GM12878 (cell line): Measurements from ENCODE around the gene HLA-DMA. TPM values are rescaled to one million over a fixed set of nuclear protein-coding genes. Genes with fewer than 3 reads are reported as not detected.

Experiments
- ATAC-seq: fragments of 200-7000 bp; cut with Tn5 transposase; 3 replicates; pipeline ENCODE4 v1.9.1; 2020; ENCODE audit warnings: mild to moderate bottlenecking, moderate library complexity
- BruUV-seq: library from RNA; stranded (reverse); fragments of 400-500 nt; replicated peaks from 2 replicates; lab custom pipeline; 2021; lab: Mats Ljungman, UMichigan
- CTCF ChIA-PET: fragments of 300-600 bp; sonication (Branson Sonifier 250); formaldehyde crosslinking; extraction: SDS; loops from one replicate; lab custom pipeline; 2021; ENCODE audit warnings: inconsistent platforms; lab: Yijun Ruan, JAX
- POLR2A ChIA-PET: fragments of 350-600 bp; formaldehyde crosslinking; extraction: SDS; loops from one replicate; lab custom pipeline; 2021; ENCODE audit warnings: inconsistent platforms; lab: Charles Lee
- RAD21 ChIA-PET: fragments of 300-600 bp; sonication (Branson Sonifier 250); formaldehyde crosslinking; loops from one replicate; lab custom pipeline; 2023; ENCODE audit warnings: antibody characterized with exemption; ENCODE audit not compliant: unreplicated experiment; lab: Charles Lee
- SMC1A ChIA-PET: fragments of 300-600 bp; sonication (Branson Sonifier 250); formaldehyde crosslinking; loops from one replicate; lab custom pipeline; 2023; ENCODE audit not compliant: unreplicated experiment, uncharacterized antibody; lab: Charles Lee
- DNase-seq: peaks from one replicate; pipeline ENCODE4 v3.0.0-alpha.2; 2011; ENCODE audit warnings: low read depth, low spot score
- FAIRE-seq: peaks from 3 replicates; lab custom pipeline; 2011; peaks lifted over from hg19 to GRCh38; lab: Jason Lieb, UNC
- H2AFZ ChIP-seq: 2 replicates; pipeline ENCODE4 v1.6.0; 2011; ENCODE audit warnings: low read depth, low read length, control low read depth; ENCODE audit not compliant: control insufficient read depth
- H3K27ac ChIP-seq: 2 replicates; pipeline ENCODE4 v1.5.1; 2011; ENCODE audit warnings: control low read depth; ENCODE audit not compliant: control insufficient read depth, insufficient read depth
- H3K27me3 ChIP-seq, 2 experiments: replicated peaks in 1 of 2; 2 replicates each; pipeline versions ENCODE4 v1.6.0 to v1.6.1; 2011; ENCODE audit warnings: low read length in 1 of 2; ENCODE audit not compliant: control insufficient read depth in 2 of 2, insufficient read depth in 2 of 2
- H3K36me3 ChIP-seq, 2 experiments: 2 replicates each; pipeline ENCODE4 v1.5.1; 2011; ENCODE audit warnings: low read length in 1 of 2; ENCODE audit not compliant: control insufficient read depth in 2 of 2, insufficient read depth in 2 of 2
- H3K4me1 ChIP-seq: 2 replicates; pipeline ENCODE4 v1.6.1; 2011; ENCODE audit warnings: mild to moderate bottlenecking, low read length, moderate library complexity, mixed read lengths; ENCODE audit not compliant: control insufficient read depth, insufficient read depth
- H3K4me2 ChIP-seq: 2 replicates; pipeline ENCODE4 v1.6.0; 2011; ENCODE audit warnings: control low read depth; ENCODE audit not compliant: control insufficient read depth, insufficient read depth
- H3K4me3 ChIP-seq: fragments of 200-600 bp; sonication (generic); 2 replicates; pipeline ENCODE4 v1.5.1; 2016
- H3K79me2 ChIP-seq: 2 replicates; pipeline ENCODE4 v1.6.0; 2011; ENCODE audit warnings: low read length; ENCODE audit not compliant: control insufficient read depth, insufficient read depth
- H3K9ac ChIP-seq: 2 replicates; pipeline ENCODE4 v1.8.0; 2011; ENCODE audit warnings: low read length, control low read depth, mixed read lengths; ENCODE audit not compliant: control insufficient read depth, insufficient read depth
- H3K9me3 ChIP-seq: replicated peaks from 3 replicates; pipeline ENCODE4 v1.5.1; 2011; ENCODE audit warnings: mild to moderate bottlenecking, low read length; ENCODE audit not compliant: control insufficient read depth, insufficient read depth
- H4K20me1 ChIP-seq: 2 replicates; pipeline ENCODE4 v1.6.0; 2011; ENCODE audit not compliant: control insufficient read depth, insufficient read depth
- BACH1 ChIP-seq: fragments of 450-650 bp; IDR thresholded peaks from 2 replicates; pipeline ENCODE4 v1.6.1; 2017; ENCODE audit warnings: mild to moderate bottlenecking, borderline replicate concordance
- BMI1 ChIP-seq: fragments of 450-650 bp; IDR thresholded peaks from 2 replicates; pipeline ENCODE4 v1.6.1; 2016; ENCODE audit warnings: mild to moderate bottlenecking, moderate library complexity, borderline replicate concordance
- CBX3 ChIP-seq: fragments of 200-600 bp; sonication (generic); IDR thresholded peaks from 2 replicates; pipeline ENCODE4 v1.6.1; 2016; ENCODE audit warnings: low read depth, borderline replicate concordance
- HDGF ChIP-seq: fragments of 450-650 bp; IDR thresholded peaks from 2 replicates; pipeline ENCODE4 v1.6.1; 2016; ENCODE audit warnings: antibody characterized with exemption
- LARP7 ChIP-seq: fragments of 450-650 bp; IDR thresholded peaks from 2 replicates; pipeline ENCODE4 v1.6.1; 2017; ENCODE audit warnings: mild to moderate bottlenecking
- PAX8 ChIP-seq: fragments of 450-650 bp; IDR thresholded peaks from 2 replicates; pipeline ENCODE4 v1.6.1; 2017; ENCODE audit warnings: mild to moderate bottlenecking, moderate library complexity
- POLR2AphosphoS5 ChIP-seq: IDR thresholded peaks from 2 replicates; pipeline ENCODE4 v1.6.1; 2011; ENCODE audit warnings: mild to moderate bottlenecking, low read length, inconsistent platforms
- POU2F2 ChIP-seq: IDR thresholded peaks from 3 replicates; pipeline ENCODE4 v1.6.1; 2011; ENCODE audit warnings: low read depth, mild to moderate bottlenecking, low read length, borderline replicate concordance
- RAD51 ChIP-seq: fragments of 450-650 bp; IDR thresholded peaks from 2 replicates; pipeline ENCODE4 v1.6.1; 2016; ENCODE audit warnings: moderate library complexity, mild to moderate bottlenecking, inconsistent platforms
- SIX5 ChIP-seq: IDR thresholded peaks from 2 replicates; pipeline ENCODE4 v1.6.1; 2011; ENCODE audit warnings: mild to moderate bottlenecking, low read depth, low read length, moderate library complexity; ENCODE audit not compliant: severe bottlenecking
- SMAD5 ChIP-seq: IDR thresholded peaks from 2 replicates; pipeline ENCODE4 v1.6.1; 2016; ENCODE audit warnings: antibody characterized with exemption, low read depth
- WGBS: methylation state at CpG from one replicate; pipeline ENCODE4 v1.1.6; 2016; ENCODE audit warnings: low lambda C conversion rate; ENCODE audit not compliant: insufficient replicate concordance, insufficient coverage; ENCODE audit errors: missing lambda C conversion rate; 5-methylcytosine and 5-hydroxymethylcytosine counted together
- in situ Hi-C: fragments of 300-500 bp; cut with MboI; formaldehyde crosslinking; loops from 9 replicates; pipeline ENCODE4 v1.14.3; 2018; ENCODE audit warnings: mixed read lengths
- intact Hi-C: fragments of 100-400 bp; cut with micrococcal nuclease; formaldehyde crosslinking; loops from one replicate; pipeline ENCODE4 v1.14.2; 2022; ENCODE audit not compliant: unreplicated experiment
- polyA plus RNA-seq, 11 experiments: library from polyadenylated mRNA; depleted of rRNA in 4 of 11; unstranded in 6 of 11; stranded (reverse) in 5 of 11; fragments of >200 nt; fragmentation: Nextera tagmentation in 4 of 11; fragmentation: Illumina TruSeq in 1 of 11; extraction: Ambion mirVana in 4 of 11; extraction: Trizol in 1 of 11; gene quantifications; 1 replicate in 1 of 11; 2 replicates in 10 of 11; pipeline versions ENCODE4 v1.2.1 to v1.2.3, GENCODE V29; 2011 to 2016; ENCODE audit warnings: inconsistent platforms in 2 of 11, missing spikeins in 2 of 11, low read depth in 1 of 11
- total RNA-seq, 4 experiments: library from RNA; depleted of rRNA in 3 of 4; stranded (reverse); fragments of >200 nt in 3 of 4; fragmentation: Illumina TruSeq in 1 of 4; extraction: Trizol in 1 of 4; gene quantifications; 2 replicates each; pipeline versions ENCODE4 v1.2.1 to v1.2.3, GENCODE V29; 2013 to 2021
- TF ChIP-seq, protein P1 (sequence below): fragments of 450-650 bp; IDR thresholded peaks from 2 replicates; pipeline ENCODE4 v1.6.1; 2017; ENCODE audit warnings: low read depth, mild to moderate bottlenecking, moderate library complexity
- TF ChIP-seq, protein P2 (sequence below): fragments of 450-650 bp; IDR thresholded peaks from 2 replicates; pipeline ENCODE4 v1.6.1; 2017; ENCODE audit warnings: mild to moderate bottlenecking, moderate library complexity
- TF ChIP-seq, protein P3 (sequence below): fragments of 450-650 bp; IDR thresholded peaks from 2 replicates; pipeline ENCODE4 v1.6.1; 2016; ENCODE audit warnings: mild to moderate bottlenecking

Gene HLA-DMA
- total and polyA plus RNA-seq, 10 of the 15 experiments (the other 5 are each of a cell fraction or from before 2014, with no cell fraction given): 177 to 552 (median 309) TPM

DNA sequence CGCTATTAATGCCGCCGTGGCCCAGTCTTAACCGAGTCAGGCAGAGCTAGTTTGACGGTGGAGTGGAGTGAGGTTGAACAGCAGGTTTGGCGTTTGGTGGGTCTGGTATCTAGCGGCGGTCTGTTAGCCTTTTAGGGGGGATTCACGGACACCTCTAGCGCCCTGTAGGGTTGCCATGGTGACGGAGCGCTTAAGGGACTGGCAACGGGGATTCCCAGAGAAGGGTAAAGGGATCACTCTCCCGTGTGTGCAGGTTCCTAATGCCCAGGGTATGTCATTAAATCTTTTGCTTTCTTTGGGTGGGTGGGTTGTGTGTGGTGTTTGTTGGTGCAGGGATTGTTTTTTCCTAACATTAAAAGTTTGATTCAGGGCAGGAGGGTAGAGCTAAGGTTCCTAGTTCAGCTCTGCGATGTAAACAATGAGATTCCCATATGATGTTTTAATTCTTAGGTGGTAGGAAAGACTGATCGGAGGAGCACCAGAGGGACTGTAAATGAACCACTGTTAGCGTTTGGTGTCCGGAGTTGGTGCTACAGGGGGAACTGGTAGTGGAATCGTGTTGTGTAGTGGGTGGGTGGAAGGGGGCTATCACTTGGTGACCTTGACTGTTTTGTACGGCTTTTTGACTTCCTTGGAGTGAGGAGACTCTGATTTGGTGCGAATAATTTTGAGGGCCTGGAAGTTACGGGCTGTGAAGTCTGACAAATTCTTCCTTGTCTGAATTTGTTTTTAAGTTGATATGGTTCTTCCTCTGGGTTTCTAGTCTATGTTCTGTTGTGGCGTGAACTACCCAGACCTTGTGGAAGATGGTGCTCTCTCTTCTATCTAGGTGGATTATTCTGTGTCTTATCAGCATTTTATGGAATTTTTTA lies 20.5 kb upstream of the HLA-DMA start:
- H3K27me3 ChIP-seq: no peaks in the 10 kb centered on the region
- H3K4me3 ChIP-seq: peak overlapping the region; percentile 93
- intact Hi-C loops (loop anchor here (5.0 kb wide), 1 partner anchor 131 kb away; the partner anchor contains the start of gene PSMB8), in situ Hi-C loops (loop anchor here (25.0 kb wide), 2 partner anchors 1411 to 1689 kb away; partner anchors contain the start of gene LTA)
- H3K4me2 ChIP-seq: peak overlapping the region; percentile 78
- H3K27ac ChIP-seq: peak overlapping the region; percentile 79
- ATAC-seq: no peak
- no peaks in the 10 kb centered on the region for H3K9me3 ChIP-seq
- DNase-seq: no peak
- FAIRE-seq: no peak
- no peaks in the 10 kb centered on the region; the same call in 1 of the 2 replicates for H3K4me1 ChIP-seq
- CTCF ChIA-PET: interaction anchor here (0.6 to 13.8 kb wide), 14 partner anchors 9 to 274 kb away, joined by 3 to 162 read pairs (median 7); partner anchors contain the start of genes HLA-DMA, HLA-DMB and TAP2
- H3K36me3 ChIP-seq: peaks cover 44 to 47% of the 10 kb centered on the region in 2 experiments
- peaks cover 40% of the 10 kb centered on the region for H4K20me1 ChIP-seq
- SMC1A ChIA-PET: interaction anchor here (0.6 to 17.2 kb wide), 14 partner anchors 8 to 88 kb away, joined by 3 to 347 read pairs (median 5); partner anchors contain the start of genes HLA-DMA and HLA-DMB
- POLR2A ChIA-PET: interaction anchor here (0.5 to 16.6 kb wide), 16 partner anchors 7 to 534 kb away, joined by 3 to 486 read pairs (median 16); partner anchors contain the start of genes HLA-DMA, HLA-DMB, HLA-DPA1 and HLA-DPB1
- peak overlapping the region; percentile 85 for H3K9ac ChIP-seq
- TSS peak; percentile 41 for BruUV-seq
- no peak overlapping the region for H2AFZ ChIP-seq
- H3K79me2 ChIP-seq: peaks cover 92% of the 10 kb centered on the region
- WGBS: under 1% methylated on average over 23 of the region's 23 CpGs
- RAD21 ChIA-PET: interaction anchor here (0.6 to 12.2 kb wide), 9 partner anchors 12 to 496 kb away, joined by 3 to 224 read pairs (median 16); partner anchors contain the start of genes HLA-DMA, HLA-DMB, PSMB9 and TAP1
- TF ChIP-seq, protein P1, sequence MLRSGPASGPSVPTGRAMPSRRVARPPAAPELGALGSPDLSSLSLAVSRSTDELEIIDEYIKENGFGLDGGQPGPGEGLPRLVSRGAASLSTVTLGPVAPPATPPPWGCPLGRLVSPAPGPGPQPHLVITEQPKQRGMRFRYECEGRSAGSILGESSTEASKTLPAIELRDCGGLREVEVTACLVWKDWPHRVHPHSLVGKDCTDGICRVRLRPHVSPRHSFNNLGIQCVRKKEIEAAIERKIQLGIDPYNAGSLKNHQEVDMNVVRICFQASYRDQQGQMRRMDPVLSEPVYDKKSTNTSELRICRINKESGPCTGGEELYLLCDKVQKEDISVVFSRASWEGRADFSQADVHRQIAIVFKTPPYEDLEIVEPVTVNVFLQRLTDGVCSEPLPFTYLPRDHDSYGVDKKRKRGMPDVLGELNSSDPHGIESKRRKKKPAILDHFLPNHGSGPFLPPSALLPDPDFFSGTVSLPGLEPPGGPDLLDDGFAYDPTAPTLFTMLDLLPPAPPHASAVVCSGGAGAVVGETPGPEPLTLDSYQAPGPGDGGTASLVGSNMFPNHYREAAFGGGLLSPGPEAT: peak; percentile 11; the same call in 1 of the 2 replicates
- TF ChIP-seq POU2F2: peak; percentile 62; the same call in 1 of the 3 replicates
- no peak for TF ChIP-seq PAX8
- TF ChIP-seq SMAD5: 0 out of 2 replicates have a peak, but pooled peaks have one; percentile 9
- TF ChIP-seq, protein P2, sequence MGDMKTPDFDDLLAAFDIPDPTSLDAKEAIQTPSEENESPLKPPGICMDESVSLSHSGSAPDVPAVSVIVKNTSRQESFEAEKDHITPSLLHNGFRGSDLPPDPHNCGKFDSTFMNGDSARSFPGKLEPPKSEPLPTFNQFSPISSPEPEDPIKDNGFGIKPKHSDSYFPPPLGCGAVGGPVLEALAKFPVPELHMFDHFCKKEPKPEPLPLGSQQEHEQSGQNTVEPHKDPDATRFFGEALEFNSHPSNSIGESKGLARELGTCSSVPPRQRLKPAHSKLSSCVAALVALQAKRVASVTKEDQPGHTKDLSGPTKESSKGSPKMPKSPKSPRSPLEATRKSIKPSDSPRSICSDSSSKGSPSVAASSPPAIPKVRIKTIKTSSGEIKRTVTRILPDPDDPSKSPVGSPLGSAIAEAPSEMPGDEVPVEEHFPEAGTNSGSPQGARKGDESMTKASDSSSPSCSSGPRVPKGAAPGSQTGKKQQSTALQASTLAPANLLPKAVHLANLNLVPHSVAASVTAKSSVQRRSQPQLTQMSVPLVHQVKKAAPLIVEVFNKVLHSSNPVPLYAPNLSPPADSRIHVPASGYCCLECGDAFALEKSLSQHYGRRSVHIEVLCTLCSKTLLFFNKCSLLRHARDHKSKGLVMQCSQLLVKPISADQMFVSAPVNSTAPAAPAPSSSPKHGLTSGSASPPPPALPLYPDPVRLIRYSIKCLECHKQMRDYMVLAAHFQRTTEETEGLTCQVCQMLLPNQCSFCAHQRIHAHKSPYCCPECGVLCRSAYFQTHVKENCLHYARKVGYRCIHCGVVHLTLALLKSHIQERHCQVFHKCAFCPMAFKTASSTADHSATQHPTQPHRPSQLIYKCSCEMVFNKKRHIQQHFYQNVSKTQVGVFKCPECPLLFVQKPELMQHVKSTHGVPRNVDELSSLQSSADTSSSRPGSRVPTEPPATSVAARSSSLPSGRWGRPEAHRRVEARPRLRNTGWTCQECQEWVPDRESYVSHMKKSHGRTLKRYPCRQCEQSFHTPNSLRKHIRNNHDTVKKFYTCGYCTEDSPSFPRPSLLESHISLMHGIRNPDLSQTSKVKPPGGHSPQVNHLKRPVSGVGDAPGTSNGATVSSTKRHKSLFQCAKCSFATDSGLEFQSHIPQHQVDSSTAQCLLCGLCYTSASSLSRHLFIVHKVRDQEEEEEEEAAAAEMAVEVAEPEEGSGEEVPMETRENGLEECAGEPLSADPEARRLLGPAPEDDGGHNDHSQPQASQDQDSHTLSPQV: no peak
- TF ChIP-seq, protein P3, sequence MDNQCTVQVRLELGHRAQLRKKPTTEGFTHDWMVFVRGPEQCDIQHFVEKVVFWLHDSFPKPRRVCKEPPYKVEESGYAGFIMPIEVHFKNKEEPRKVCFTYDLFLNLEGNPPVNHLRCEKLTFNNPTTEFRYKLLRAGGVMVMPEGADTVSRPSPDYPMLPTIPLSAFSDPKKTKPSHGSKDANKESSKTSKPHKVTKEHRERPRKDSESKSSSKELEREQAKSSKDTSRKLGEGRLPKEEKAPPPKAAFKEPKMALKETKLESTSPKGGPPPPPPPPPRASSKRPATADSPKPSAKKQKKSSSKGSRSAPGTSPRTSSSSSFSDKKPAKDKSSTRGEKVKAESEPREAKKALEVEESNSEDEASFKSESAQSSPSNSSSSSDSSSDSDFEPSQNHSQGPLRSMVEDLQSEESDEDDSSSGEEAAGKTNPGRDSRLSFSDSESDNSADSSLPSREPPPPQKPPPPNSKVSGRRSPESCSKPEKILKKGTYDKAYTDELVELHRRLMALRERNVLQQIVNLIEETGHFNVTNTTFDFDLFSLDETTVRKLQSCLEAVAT: peak; percentile 19; the same call in 1 of the 2 replicates
- no peak for TF ChIP-seq RAD51
- peak; percentile 57; the same call in 1 of the 2 replicates for TF ChIP-seq BACH1
- peak; percentile 96 for TF ChIP-seq BMI1
- TF ChIP-seq POLR2AphosphoS5: peak; percentile 35
- no peak for TF ChIP-seq CBX3
- TF ChIP-seq LARP7: peak; percentile 26; the same call in 1 of the 2 replicates
- TF ChIP-seq HDGF: 0 out of 2 replicates have a peak, but pooled peaks have one; percentile 36
- no peak for TF ChIP-seq SIX5
